Panc1 (cell line): ENCODE measurements around the gene VCP.

Experiments used
- CTCF ChIP-seq: fragments of 450-650 bp; IDR thresholded peaks from 2 replicates; pipeline ENCODE4 v1.5.1; 2017; ENCODE audit warnings: mild to moderate bottlenecking
- POLR2AphosphoS5 ChIP-seq: IDR thresholded peaks from 2 replicates; pipeline ENCODE4 v1.6.1; 2012; ENCODE audit warnings: mild to moderate bottlenecking, low read depth, low read length, moderate library complexity
- REST ChIP-seq, 2 experiments: IDR thresholded peaks; 2 replicates each; pipeline ENCODE4 v1.6.1; 2011 to 2012; ENCODE audit warnings: low read depth in 2 of 2, control low read depth in 1 of 2, low read length in 1 of 2, mild to moderate bottlenecking in 1 of 2, moderate library complexity in 1 of 2; ENCODE audit not compliant: insufficient read depth in 1 of 2
- TCF7L2 ChIP-seq: IDR thresholded peaks from 2 replicates; pipeline ENCODE4 v1.6.1; 2011; ENCODE audit warnings: mild to moderate bottlenecking, low read depth, low read length, inconsistent platforms

- TF ChIP-seq CTCF: no peak
- TF ChIP-seq TCF7L2: no peak
- TF ChIP-seq POLR2AphosphoS5: no peak
- no peak for TF ChIP-seq REST (IDR thresholded peaks at IDR 0.05; ENCODE audit: insufficient read depth in 1 of 2, low read depth in 2 of 2, low read length in 1 of 2)
Observed at GRCh38 chr9:35074141-35074540, 1.7 kb upstream of the VCP start.
